ENCODE data around the gene AAGAB. TPM values are rescaled to one million over a fixed set of nuclear protein-coding genes. Genes with fewer than 3 reads are reported as not detected.

Gene AAGAB
- total RNA-seq (2022; extraction: Qiagen RNA extraction; ENCODE audit: low read depth): 65.6 to 85.8 TPM (median 68.1 TPM) in 5 replicates

DNA sequence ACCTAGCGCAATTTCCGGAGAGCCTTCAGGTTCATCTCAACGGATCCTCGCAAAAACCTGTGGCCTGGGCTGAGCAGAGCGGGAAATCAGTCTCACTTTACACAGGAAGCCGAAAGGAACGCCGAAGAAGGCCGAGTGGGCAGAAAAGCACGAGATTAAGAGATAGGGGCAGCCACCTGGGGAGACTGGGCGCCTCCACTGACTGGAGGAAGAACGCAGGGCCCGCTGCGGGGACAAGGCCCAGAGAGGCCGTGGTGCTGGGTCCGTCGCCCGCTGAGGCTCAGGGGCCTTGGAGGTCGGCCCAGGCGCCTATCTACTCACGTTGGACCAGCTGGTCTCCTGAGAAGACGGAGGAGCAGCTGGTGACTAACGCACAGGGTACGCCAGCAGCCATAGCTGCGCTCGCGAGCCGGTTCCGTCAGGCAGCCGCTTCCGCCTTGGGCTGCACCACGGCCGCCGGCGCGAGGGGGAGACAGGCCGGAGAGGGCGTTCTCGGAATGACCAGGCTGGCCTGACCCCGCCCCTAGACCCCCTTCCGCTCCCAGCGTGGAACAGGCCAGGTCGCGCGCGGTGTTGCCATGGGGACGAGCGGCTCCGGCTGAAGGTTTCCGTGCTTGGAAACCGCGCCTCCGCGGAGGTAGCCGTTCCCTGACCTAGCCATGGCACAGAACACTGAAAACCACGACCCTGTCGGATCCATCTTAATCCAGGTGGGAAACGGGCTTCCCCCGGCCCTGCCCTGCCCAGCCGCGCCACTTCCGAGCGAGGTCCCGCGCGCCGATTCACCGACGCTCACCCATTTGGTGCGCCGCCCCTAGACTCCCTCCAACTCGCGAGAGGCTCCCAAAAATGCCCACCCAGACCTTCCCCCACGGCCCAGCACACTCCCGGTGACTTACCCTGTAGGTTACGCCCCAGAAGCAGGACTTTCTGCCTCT lies at the start of gene AAGAB, which contains the start of gene IQCH:
TSS of gene AAGAB (minus strand) at position 424 of the 938 bp plus-strand sequence. CDS start at position 394, 30 bp downstream.
TSS of gene IQCH (plus strand) at position 549 of the 938 bp plus-strand sequence. CDS start at position 660, 111 bp downstream.

Other genes starting within 250 kb of the AAGAB start
- gene SMAD3, start 189.1 kb downstream of the AAGAB start, total RNA-seq (2022; extraction: Qiagen RNA extraction; ENCODE audit: low read depth): 97.2 to 170 TPM (median 154 TPM) in 5 replicates
- gene IQCH, start 125 bp upstream of the AAGAB start, total RNA-seq (2022; extraction: Qiagen RNA extraction; ENCODE audit: low read depth): 1.2 to 2.4 TPM (median 1.5 TPM) in 5 replicates